Hepatocyte (in vitro differentiated cells): ENCODE measurements around the gene SYNGR4. TPM values are rescaled to one million over a fixed set of nuclear protein-coding genes. Genes with fewer than 3 reads are reported as not detected.

Experiments used
- DNase-seq: peaks from one replicate; pipeline ENCODE4 v3.0.0-alpha.2; 2016; ENCODE audit warnings: low spot score
- H2AFZ ChIP-seq: fragments of 200-600 bp; sonication (generic); 2 replicates; pipeline ENCODE4 v1.6.0; 2016; ENCODE audit warnings: antibody characterized with exemption, mild to moderate bottlenecking
- H3K27ac ChIP-seq: fragments of 200-600 bp; sonication (generic); 2 replicates; pipeline ENCODE4 v1.5.1; 2016; ENCODE audit warnings: mild to moderate bottlenecking
- H3K27me3 ChIP-seq: fragments of 200-600 bp; sonication (generic); 2 replicates; pipeline ENCODE4 v1.6.1; 2016
- H3K36me3 ChIP-seq: fragments of 200-600 bp; sonication (generic); replicated peaks from 2 replicates; pipeline ENCODE4 v1.5.1; 2016; ENCODE audit warnings: low read depth; ENCODE audit not compliant: insufficient read depth
- H3K4me1 ChIP-seq: fragments of 200-600 bp; sonication (generic); 2 replicates; pipeline ENCODE4 v1.5.1; 2016; ENCODE audit warnings: mild to moderate bottlenecking, moderate library complexity; ENCODE audit not compliant: insufficient read depth
- H3K4me2 ChIP-seq: fragments of 200-600 bp; sonication (generic); 2 replicates; pipeline ENCODE4 v1.6.0; 2016
- H3K4me3 ChIP-seq: fragments of 200-600 bp; sonication (generic); 2 replicates; pipeline ENCODE4 v1.5.1; 2016; ENCODE audit warnings: mild to moderate bottlenecking
- H3K79me2 ChIP-seq: fragments of 200-600 bp; sonication (generic); 2 replicates; pipeline ENCODE4 v1.6.0; 2017; ENCODE audit warnings: mild to moderate bottlenecking
- H3K9me2 ChIP-seq: fragments of 200-600 bp; sonication (generic); replicated peaks from 2 replicates; pipeline ENCODE4 v1.6.0; 2017; ENCODE audit warnings: mild to moderate bottlenecking; ENCODE audit not compliant: insufficient read depth
- H3K9me3 ChIP-seq: fragments of 200-600 bp; sonication (generic); 2 replicates; pipeline ENCODE4 v1.5.1; 2016; ENCODE audit warnings: low read depth, mild to moderate bottlenecking
- H4K20me1 ChIP-seq: fragments of 200-600 bp; sonication (generic); 2 replicates; pipeline ENCODE4 v1.6.0; 2016; ENCODE audit warnings: mild to moderate bottlenecking; ENCODE audit not compliant: insufficient read depth, poor library complexity, severe bottlenecking
- EZH2 ChIP-seq: fragments of 200-600 bp; sonication (generic); IDR thresholded peaks from 2 replicates; pipeline ENCODE4 v1.6.1; 2016; ENCODE audit warnings: antibody characterized with exemption, mild to moderate bottlenecking, borderline replicate concordance
- EZH2phosphoT487 ChIP-seq: fragments of 200-600 bp; sonication (generic); IDR thresholded peaks from one replicate; pipeline ENCODE4 v1.6.1; 2018; ENCODE audit warnings: antibody characterized with exemption, mild to moderate bottlenecking, low read depth, moderate library complexity; ENCODE audit not compliant: unreplicated experiment, severe bottlenecking
- WGBS: methylation state at CpG from one replicate; pipeline ENCODE4 v1.1.6; 2016; ENCODE audit warnings: low lambda C conversion rate; ENCODE audit errors: missing lambda C conversion rate; 5-methylcytosine and 5-hydroxymethylcytosine counted together
- polyA plus RNA-seq: library from polyadenylated mRNA; unstranded; fragments of >200 nt; fragmentation: Nextera tagmentation; extraction: Ambion mirVana; gene quantifications from 2 replicates; pipeline ENCODE4 v1.2.1, GENCODE V29; 2016
- total RNA-seq: library from RNA; depleted of rRNA; stranded (reverse); fragments of >200 nt; gene quantifications from 2 replicates; pipeline ENCODE4 v1.2.3, GENCODE V29; 2014
- TF ChIP-seq, protein P1 (sequence below): fragments of 200-600 bp; sonication (generic); IDR thresholded peaks from 2 replicates; pipeline ENCODE4 v1.5.1; 2016; ENCODE audit warnings: antibody characterized with exemption, mild to moderate bottlenecking; ENCODE audit not compliant: poor library complexity

The SYNGR4 gene
- total and polyA plus RNA-seq, 2 experiments from 2014 or later = 1.3 TPM; not detected in 1

DNA sequence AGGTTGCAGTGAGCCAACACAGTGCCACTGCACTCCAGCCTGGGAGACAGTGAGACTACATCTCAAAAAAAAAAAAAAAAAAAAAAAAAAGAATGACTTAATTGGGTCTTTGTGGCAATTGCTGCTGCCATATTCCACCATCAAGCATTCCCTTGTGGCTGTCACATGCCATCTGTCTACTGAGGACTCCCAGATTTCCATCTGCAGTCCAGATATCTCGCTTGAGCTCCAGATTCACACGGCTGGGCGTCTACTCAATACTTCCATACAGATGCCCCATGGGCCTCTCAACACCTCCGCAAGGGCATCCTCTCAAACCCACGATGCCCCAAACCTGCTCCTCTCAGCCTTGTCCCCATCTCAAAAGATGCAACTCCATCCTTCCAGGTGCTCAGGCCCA is 13.3 kb upstream of the SYNGR4 start:
- Histone ChIP-seq H3K4me1 (peaks cover 3% of the 10 kb centered on the region), H3K9me3 (no peaks in the 10 kb centered on the region), H3K4me3 (no peak overlapping the region), H3K27me3 (no peaks in the 10 kb centered on the region), H3K4me2 (no peak overlapping the region), H3K9me2 (no peaks in the 10 kb centered on the region), H3K36me3 (no peaks in the 10 kb centered on the region), H2AFZ (no peak overlapping the region), H3K79me2 (no peaks in the 10 kb centered on the region), H3K27ac (no peak overlapping the region), H4K20me1 (no peaks in the 10 kb centered on the region)
- TF ChIP-seq, protein P1, sequence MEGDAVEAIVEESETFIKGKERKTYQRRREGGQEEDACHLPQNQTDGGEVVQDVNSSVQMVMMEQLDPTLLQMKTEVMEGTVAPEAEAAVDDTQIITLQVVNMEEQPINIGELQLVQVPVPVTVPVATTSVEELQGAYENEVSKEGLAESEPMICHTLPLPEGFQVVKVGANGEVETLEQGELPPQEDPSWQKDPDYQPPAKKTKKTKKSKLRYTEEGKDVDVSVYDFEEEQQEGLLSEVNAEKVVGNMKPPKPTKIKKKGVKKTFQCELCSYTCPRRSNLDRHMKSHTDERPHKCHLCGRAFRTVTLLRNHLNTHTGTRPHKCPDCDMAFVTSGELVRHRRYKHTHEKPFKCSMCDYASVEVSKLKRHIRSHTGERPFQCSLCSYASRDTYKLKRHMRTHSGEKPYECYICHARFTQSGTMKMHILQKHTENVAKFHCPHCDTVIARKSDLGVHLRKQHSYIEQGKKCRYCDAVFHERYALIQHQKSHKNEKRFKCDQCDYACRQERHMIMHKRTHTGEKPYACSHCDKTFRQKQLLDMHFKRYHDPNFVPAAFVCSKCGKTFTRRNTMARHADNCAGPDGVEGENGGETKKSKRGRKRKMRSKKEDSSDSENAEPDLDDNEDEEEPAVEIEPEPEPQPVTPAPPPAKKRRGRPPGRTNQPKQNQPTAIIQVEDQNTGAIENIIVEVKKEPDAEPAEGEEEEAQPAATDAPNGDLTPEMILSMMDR = no peak
- 97% methylated on average over 5 of the region's 5 CpGs for WGBS
- DNase-seq = no peak

DNA sequence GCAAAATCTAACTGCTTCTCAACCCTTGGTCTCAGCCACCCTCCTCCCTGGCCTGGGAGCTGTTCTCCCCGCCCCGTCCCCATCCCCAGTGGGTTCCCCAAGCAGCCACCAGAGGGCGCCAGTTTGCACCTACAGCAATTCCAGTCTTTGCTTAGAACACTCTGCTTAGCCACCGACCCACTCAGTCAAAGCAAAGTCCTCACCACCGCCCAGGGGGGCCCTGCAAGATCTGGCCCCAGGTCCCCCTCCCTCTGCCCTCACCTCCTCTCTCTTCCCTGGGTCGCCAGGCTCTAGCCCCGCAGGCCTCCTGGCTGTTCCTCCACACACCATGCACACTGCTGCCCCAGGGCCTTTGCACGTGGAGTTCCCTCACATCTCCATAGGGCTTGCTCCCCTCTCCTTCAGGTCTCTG is 12.8 kb upstream of the SYNGR4 start:
- Histone ChIP-seq H3K36me3 (no peaks in the 10 kb centered on the region), H3K4me2 (no peak overlapping the region), H3K27ac (no peak overlapping the region), H3K4me3 (no peak overlapping the region), H3K9me2 (no peaks in the 10 kb centered on the region), H4K20me1 (no peaks in the 10 kb centered on the region), H3K79me2 (no peaks in the 10 kb centered on the region), H3K27me3 (no peaks in the 10 kb centered on the region), H3K4me1 (peaks cover 3% of the 10 kb centered on the region), H3K9me3 (no peaks in the 10 kb centered on the region), H2AFZ (no peak overlapping the region)
- WGBS = 60% methylated on average over 8 of the region's 8 CpGs
- TF ChIP-seq, protein P1 = peak; percentile 67
- TF ChIP-seq EZH2phosphoT487 = no peak
- DNase-seq = peak; percentile 70

DNA sequence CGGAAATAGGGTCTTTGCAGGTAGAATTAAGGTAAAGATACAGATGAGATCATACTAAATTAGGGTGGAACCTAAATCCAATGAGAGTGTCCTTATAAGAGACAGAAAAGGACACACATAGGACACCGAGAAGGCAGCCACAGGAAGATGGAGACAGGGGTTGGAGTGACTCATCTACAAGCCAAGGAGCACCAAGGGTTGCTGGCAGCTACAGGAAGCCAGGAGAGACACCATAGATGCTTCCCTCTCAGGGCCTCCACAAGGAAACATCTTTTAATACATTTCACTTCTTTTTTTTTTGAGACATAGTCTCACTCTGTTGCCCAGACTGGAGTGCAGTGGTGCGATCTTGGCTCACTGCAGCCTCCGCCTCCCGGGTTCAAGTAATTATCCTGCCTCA is 10.5 kb upstream of the SYNGR4 start:
- no peaks in the 10 kb centered on the region for H3K9me3 ChIP-seq
- no peak for TF ChIP-seq EZH2
- H3K4me1 ChIP-seq = peaks cover 3% of the 10 kb centered on the region
- H2AFZ ChIP-seq = no peak overlapping the region
- H4K20me1 ChIP-seq = no peaks in the 10 kb centered on the region
- no peaks in the 10 kb centered on the region for H3K9me2 ChIP-seq
- H3K27ac ChIP-seq = no peak overlapping the region
- H3K4me3 ChIP-seq = no peak overlapping the region
- H3K4me2 ChIP-seq = no peak overlapping the region
- no peak for DNase-seq
- H3K79me2 ChIP-seq = no peaks in the 10 kb centered on the region
- H3K27me3 ChIP-seq = no peaks in the 10 kb centered on the region
- H3K36me3 ChIP-seq = no peaks in the 10 kb centered on the region
- 95% methylated on average over 5 of the region's 5 CpGs for WGBS

DNA sequence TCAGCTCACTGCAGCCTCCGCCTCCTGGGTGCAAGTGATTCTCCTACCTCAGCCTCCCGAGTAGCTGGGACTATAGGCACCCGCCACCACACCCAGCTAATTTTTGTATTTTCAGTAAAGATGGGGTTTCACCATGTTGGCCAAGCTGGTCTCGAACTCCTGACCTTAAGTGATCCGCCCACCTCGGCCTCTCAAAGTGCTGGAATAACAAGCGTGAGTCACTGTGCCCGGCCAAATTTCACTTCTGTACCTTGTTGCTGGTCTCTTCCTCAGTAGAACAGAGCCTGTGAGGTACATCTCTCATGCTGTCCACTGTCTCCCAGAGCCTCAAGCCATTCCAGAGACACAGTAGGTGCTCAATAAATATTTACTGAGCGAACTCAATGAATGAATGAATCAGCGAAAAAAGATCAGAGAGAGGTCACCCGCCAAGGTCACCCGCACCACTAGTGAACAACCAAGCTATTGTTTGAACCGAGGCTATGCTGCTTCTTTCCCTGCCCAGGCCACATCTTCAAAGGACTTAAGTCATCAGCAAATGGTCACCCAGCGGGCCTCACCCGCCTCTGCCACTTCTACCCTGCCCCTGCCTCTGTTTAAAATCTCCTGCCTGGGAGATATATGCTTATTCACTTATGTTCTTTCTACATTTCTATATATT is 9.7 kb upstream of the SYNGR4 start:
- H3K4me3 ChIP-seq = no peak overlapping the region
- H3K4me2 ChIP-seq = no peak overlapping the region
- H3K27me3 ChIP-seq = no peaks in the 10 kb centered on the region
- TF ChIP-seq, protein P1 = no peak
- WGBS = 77% methylated on average over 15 of the region's 15 CpGs
- no peaks in the 10 kb centered on the region for H4K20me1 ChIP-seq
- peak overlapping the region; percentile 63 for H3K27ac ChIP-seq
- no peak overlapping the region for H2AFZ ChIP-seq
- H3K79me2 ChIP-seq = no peaks in the 10 kb centered on the region
- DNase-seq = peak; percentile 56
- H3K36me3 ChIP-seq = no peaks in the 10 kb centered on the region
- no peaks in the 10 kb centered on the region for H3K9me3 ChIP-seq
- H3K9me2 ChIP-seq = no peaks in the 10 kb centered on the region
- peaks cover 3% of the 10 kb centered on the region for H3K4me1 ChIP-seq
